Activated naive CD4-positive, alpha-beta T cell treated with anti-CD3 and anti-CD28 coated beads, Interleukin-2, amount 10 ng/mL, durations not matched to agents 7 days and 5 days (primary cell): Measurements from ENCODE around the gene USP9X.
"Not testable (repeated sequence)": the region's sequence is repeated elsewhere in the genome, so short reads cannot be mapped to it uniquely, and the experiment has no call there.

ENCODE experiments used
- CTCF ChIA-PET: fragments of 350-600 bp; sonication (Branson Sonifier 250); formaldehyde crosslinking; loops from one replicate; lab custom pipeline; 2021; ENCODE audit warnings: antibody characterized with exemption; lab: Charles Lee
- DNase-seq: peaks from one replicate; pipeline ENCODE4 v3.0.0-alpha.2; 2020
- H3K27ac Mint-ChIP-seq: one replicate; pipeline ENCODE4 v1.8.0; 2021; ENCODE audit warnings: mild to moderate bottlenecking, moderate library complexity, mixed read lengths
- H3K27me3 Mint-ChIP-seq: one replicate; pipeline ENCODE4 v1.8.0; 2021; ENCODE audit warnings: mild to moderate bottlenecking, mixed read lengths
- H3K36me3 Mint-ChIP-seq: one replicate; pipeline ENCODE4 v1.8.0; 2021; ENCODE audit warnings: mixed read lengths
- H3K4me1 Mint-ChIP-seq: one replicate; pipeline ENCODE4 v1.8.0; 2021; ENCODE audit warnings: mixed read lengths
- H3K4me3 Mint-ChIP-seq: one replicate; pipeline ENCODE4 v1.8.0; 2021; ENCODE audit warnings: mild to moderate bottlenecking, moderate library complexity, mixed read lengths
- H3K9me3 Mint-ChIP-seq: one replicate; pipeline ENCODE4 v1.8.0; 2021; ENCODE audit warnings: mixed read lengths

Gene USP9X

DNA sequence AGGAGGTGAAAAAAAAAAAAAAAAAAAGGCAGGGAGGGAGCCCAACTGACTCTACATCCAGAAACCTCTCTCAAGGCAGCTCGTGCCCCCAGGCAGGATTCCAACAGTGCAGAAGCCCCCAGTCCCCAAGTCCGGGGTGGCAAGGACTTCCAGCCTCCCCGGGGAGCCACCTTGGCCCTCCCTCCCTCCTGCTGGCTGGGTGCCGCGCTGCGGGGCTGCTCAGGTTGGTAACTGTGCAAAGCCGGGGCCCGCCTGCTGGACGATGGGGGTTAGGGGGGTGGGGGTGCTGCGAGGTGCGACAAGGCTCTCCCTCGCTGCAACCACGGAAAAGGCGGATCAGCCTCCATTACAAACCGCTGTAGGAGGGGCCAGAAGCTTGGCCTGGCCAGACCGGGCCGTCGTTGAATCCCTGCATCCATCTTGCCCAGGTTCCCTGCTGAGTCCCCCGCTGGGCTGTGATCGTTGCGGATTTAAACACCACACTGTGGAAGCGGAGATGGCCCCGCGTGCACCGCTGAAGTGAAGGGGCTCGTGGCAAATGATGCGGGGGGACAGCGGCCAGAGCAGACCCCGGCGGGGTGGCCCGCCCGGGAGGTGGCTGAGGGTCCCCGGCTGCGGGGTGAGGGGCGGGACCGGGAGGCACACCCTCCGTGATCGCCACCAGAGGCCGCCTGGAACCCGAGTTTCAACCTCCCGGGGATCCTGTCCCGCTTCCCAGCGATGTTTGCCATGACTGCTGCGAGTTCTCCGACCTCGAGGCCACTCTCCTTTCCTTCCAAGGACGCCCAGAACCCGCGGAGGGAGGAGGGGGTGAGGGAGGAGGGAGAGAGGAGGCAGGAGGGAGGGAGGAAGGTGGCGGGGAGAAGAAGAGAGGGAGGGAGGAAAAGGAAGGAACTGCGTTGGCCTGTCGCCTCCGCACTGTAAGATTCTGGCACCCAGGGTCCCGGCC, 190.7 kb downstream of the USP9X start:
- Mint-ChIP-seq H3K36me3 (no peaks in the 10 kb centered on the region), H3K27me3 (no peaks in the 10 kb centered on the region), H3K4me3 (peak overlapping the region; percentile 72), H3K4me1 (peaks cover 17% of the 10 kb centered on the region), H3K27ac (peak overlapping the region; percentile 82), H3K9me3 (no peaks in the 10 kb centered on the region)
- CTCF ChIA-PET, result interaction anchor here (0.8 kb wide), 1 partner anchor 485 kb away, joined by 3 read pairs; no protein-coding TSS in a partner anchor
- peak; percentile 68 for DNase-seq

DNA sequence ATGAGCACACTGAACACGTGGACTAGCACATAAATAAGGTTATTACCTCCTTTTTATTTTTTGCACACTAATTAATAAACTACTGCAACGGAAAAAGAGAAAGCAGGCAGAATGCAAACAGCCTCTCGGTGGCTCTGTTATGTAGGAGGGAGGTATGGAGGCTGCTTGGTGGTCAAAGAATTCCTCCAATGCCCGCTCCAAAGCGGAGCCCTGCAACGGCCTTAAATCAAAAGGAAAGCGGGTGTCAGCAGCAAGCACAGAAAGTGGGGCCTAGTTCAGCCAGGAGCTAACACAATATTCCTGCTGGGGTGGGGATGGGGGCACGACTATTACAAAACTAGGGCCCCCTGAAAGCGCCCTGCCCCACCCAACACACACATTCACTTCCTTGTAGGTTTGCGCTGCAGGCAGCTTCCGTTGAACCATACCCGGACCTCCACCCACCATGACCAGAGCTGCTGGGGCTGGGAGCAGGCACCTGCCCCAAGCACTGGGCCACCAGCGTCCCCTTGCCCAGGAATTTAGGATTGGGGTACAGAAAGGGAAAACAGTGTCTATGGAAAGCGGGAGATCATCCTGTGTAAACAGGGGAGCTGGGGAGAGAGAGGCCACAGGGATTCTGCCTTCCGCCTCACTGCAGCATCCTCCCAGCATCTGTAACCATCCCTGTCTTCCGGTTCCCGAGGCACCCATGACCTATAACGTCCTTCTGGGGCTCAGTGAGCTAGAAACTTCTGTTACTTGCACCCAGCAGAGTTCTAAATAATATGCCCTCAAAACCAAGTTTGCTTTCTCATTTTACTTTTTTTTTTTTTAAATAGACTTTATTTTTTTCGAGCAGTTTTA, 191.6 kb downstream of the USP9X start:
- peak overlapping the region; percentile 72 for H3K4me3 Mint-ChIP-seq
- H3K36me3 Mint-ChIP-seq, result no peaks in the 10 kb centered on the region
- peak; percentile 25 for DNase-seq
- CTCF ChIA-PET, result interaction anchor here (0.5 to 0.6 kb wide), 3 partner anchors 54 to 454 kb away, joined by 3 read pairs; no protein-coding TSS in a partner anchor
- no peaks in the 10 kb centered on the region for H3K27me3 Mint-ChIP-seq
- H3K4me1 Mint-ChIP-seq, result peaks cover 17% of the 10 kb centered on the region
- peak overlapping the region; percentile 81 for H3K27ac Mint-ChIP-seq
- no peaks in the 10 kb centered on the region for H3K9me3 Mint-ChIP-seq

DNA sequence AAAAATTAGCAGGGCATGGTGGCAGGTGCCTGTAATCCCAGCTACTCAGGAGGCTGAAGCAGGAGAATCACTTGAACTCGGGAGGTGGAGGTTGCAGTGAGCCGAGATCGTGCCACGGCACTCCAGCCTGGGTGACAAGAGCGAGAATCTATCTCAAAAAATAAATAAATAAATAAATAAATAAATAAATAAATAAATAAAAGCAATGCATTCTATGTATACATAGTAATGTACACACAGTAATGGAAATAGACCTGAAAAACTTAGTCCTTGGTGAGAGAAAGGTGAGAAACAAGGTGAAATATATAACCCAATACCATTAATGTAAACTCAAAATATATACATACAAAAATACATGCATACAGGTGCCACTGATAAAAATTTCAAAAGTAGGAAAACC, 197.1 kb downstream of the USP9X start:
- H3K9me3 Mint-ChIP-seq, DNase-seq, H3K27ac Mint-ChIP-seq, H3K27me3 Mint-ChIP-seq, H3K4me1 Mint-ChIP-seq, H3K36me3 Mint-ChIP-seq, CTCF ChIA-PET, H3K4me3 Mint-ChIP-seq: not testable (repeated sequence)

GRCh38 chrX:41285928-41286327, 200.7 kb downstream of the USP9X start:
- H3K4me1 Mint-ChIP-seq, CTCF ChIA-PET, H3K4me3 Mint-ChIP-seq, DNase-seq, H3K36me3 Mint-ChIP-seq, H3K9me3 Mint-ChIP-seq, H3K27ac Mint-ChIP-seq, H3K27me3 Mint-ChIP-seq: not testable (repeated sequence)
